GM19463 (cell line): ENCODE measurements around the gene EPAS1.

Experiments
- ATAC-seq: cut with Tn5 transposase; IDR thresholded peaks from one replicate; pipeline ENCODE4 v1.9.1; 2021; ENCODE audit warnings: mild to moderate bottlenecking, moderate library complexity; ENCODE audit not compliant: unreplicated experiment

Gene EPAS1

GRCh38 chr2:46430413-46430812, 133.2 kb downstream of the EPAS1 start:
- ATAC-seq, result no peak

- ATAC-seq, result no peak
Observed at GRCh38 chr2:46430992-46431391, 133.8 kb downstream of the EPAS1 start.

GRCh38 chr2:46431481-46432235, 134.5 kb downstream of the EPAS1 start:
- no peak for ATAC-seq

- no peak for ATAC-seq
Observed at GRCh38 chr2:46434851-46435273, 137.7 kb downstream of the EPAS1 start.

DNA sequence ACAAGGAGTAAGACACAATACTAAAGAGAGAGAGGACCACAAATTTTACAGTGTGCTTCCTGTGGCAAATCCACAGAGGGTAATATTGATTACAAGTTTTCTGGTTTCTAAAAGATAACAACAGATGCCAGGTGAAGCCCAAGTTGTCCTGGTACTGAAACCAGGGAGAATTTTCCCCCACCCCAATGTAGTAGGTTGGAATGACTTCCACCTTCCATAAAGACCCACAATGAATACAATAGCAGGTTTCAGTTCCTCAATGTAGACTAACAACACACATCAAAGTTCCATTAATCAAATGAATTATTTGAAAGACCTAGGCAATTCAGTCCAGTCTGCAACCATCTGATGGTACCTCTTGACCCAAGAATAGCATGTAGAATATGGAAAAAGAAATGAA, 138.1 kb downstream of the EPAS1 start:
- no peak for ATAC-seq

DNA sequence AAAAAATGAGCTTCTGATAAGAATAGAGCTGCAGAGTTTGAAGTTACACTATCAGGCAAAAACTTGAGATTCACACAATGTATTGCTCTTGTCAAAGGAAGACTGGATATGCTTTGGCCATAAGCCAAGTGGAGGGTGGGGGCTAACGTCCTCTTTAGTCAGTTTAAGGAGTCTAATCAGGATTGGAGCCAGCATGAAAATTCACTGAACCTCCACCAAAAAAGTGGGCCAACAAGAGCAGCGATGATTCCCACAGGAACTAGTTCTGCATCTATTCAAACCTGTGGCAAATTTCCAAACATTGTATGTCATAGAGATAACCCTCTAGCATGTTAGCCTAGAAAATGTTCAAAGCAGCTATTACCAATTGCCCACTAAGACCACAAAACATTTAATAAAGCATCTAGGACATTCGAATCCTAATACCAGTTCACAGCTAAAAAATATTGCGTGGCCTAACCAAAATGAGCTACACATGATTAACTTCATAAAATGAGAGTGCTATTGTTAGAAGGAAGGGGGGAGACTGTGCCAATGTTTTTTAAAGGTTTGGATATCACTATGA, 138.7 kb downstream of the EPAS1 start:
- no peak for ATAC-seq
